Mesothelial cell of epicardium (in vitro differentiated cells): ENCODE data around the gene MAD1L1. TPM values are rescaled to one million over a fixed set of nuclear protein-coding genes. Genes with fewer than 3 reads are reported as not detected.

ENCODE experiments used
- DNase-seq, 2 experiments: peaks; one replicate each; pipeline ENCODE4 v3.0.0; 2021; ENCODE audit warnings: low spot score in 2 of 2; ENCODE audit not compliant: unreplicated experiment in 2 of 2
- H3K27ac Mint-ChIP-seq: 2 replicates; pipeline ENCODE4 v1.8.0; 2021; ENCODE audit warnings: mixed read lengths
- H3K27me3 Mint-ChIP-seq: 2 replicates; pipeline ENCODE4 v1.8.0; 2021; ENCODE audit warnings: low read depth, mixed read lengths
- H3K36me3 Mint-ChIP-seq: 2 replicates; pipeline ENCODE4 v1.8.0; 2021; ENCODE audit warnings: mixed read lengths
- H3K4me1 Mint-ChIP-seq: 2 replicates; pipeline ENCODE4 v1.8.0; 2021; ENCODE audit warnings: mixed read lengths
- H3K4me3 Mint-ChIP-seq: 2 replicates; pipeline ENCODE4 v1.8.0; 2021; ENCODE audit warnings: mild to moderate bottlenecking, moderate library complexity, mixed read lengths
- H3K9me3 Mint-ChIP-seq: 2 replicates; pipeline ENCODE4 v1.8.0; 2021; ENCODE audit warnings: mixed read lengths
- CTCF ChIP-seq: fragments of 200-600 bp; sonication (generic); IDR thresholded peaks from one replicate; pipeline ENCODE4 v1.5.0; 2021; ENCODE audit warnings: antibody characterized with exemption; ENCODE audit not compliant: unreplicated experiment
- total RNA-seq: library from RNA; stranded (reverse); gene quantifications from 3 replicates; pipeline ENCODE4 v1.2.1, GENCODE V29; 2021

The MAD1L1 gene
- total RNA-seq, 1 donor from 2014 or later, result 45.0 TPM

DNA sequence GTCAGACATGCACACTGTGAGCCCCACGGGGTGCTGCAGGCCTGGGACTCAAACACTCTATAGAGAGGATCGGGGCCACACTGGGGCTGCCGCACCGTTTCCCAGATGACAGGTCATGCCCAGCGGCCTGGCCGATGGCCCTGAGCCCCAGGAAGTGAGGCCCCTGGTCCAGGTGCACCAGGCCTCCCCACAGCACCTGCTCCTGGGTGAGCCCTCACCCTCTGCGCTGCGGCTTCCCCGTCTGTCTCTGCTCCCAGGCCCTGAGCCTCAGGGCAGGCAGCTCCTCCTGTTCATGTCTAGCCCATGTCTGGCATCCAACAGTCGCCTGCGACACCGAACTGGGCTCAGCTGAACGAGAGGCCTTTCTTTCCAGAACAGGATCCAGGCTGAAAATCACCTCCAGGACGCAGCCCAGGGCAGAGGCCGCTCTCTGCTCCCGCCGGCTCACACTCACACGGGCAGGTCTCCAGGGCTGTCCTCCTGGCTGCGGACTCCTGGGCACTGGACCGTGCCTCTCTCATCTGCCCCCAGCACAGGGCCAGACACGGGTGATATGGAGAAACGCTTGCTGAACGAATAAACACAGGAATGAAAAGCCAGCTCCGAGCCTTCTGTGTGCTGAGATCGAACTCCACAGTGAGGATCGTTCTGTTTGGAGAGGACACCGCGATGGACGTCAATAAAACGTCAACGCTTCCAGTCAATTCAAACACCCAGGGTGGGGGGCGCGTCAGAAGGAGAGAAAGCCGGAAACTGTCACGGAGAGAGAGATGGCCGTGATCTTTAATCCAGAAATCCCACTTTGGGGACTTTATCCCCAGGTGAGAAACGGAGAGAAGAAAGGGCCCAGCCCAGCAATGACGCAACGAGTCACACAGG is 360.3 kb downstream of the MAD1L1 start:
- Mint-ChIP-seq H3K36me3 (no peaks in the 10 kb centered on the region), H3K27ac (no peak overlapping the region), H3K4me3 (no peak overlapping the region), H3K27me3 (no peaks in the 10 kb centered on the region), H3K9me3 (no peaks in the 10 kb centered on the region), H3K4me1 (no peaks in the 10 kb centered on the region)
- no peak for DNase-seq
- TF ChIP-seq CTCF, result no peak

DNA sequence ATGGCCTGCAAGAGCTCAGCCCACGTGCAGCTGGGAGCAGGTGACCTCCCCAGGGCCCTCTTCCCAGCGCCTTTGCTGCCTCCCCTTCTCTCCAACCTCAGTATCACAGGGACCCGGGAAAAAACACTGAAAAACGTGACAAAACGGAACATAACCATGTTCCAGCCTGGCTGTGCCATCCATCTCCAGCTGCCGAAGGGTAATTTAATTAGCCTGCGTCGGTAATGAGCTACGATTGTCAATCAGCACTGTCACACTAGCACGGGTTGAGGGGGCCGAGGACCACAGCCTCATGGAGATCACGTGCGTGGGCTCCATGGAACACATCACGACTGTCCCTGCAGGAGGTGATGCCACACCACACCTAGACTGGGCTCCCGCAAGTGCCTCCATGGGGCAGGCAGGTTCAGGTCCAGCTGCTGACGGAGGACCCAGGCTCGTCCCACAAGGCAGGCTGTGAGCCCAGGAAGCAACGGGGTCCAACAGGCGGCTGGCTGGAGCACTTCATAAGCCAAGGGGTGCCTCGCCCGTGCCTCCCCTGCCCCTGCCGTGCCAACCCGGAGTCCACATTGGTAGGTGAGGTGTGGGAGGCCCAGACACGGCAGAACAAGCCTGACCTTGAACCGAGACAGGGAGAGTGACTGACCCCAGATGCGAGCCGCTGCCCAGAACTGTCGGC is 363.2 kb downstream of the MAD1L1 start:
- Mint-ChIP-seq H3K4me1 (no peaks in the 10 kb centered on the region), H3K27me3 (no peaks in the 10 kb centered on the region), H3K36me3 (no peaks in the 10 kb centered on the region), H3K27ac (no peak overlapping the region), H3K9me3 (no peaks in the 10 kb centered on the region), H3K4me3 (no peak overlapping the region)
- no peak for DNase-seq
- TF ChIP-seq CTCF, result no peak

DNA sequence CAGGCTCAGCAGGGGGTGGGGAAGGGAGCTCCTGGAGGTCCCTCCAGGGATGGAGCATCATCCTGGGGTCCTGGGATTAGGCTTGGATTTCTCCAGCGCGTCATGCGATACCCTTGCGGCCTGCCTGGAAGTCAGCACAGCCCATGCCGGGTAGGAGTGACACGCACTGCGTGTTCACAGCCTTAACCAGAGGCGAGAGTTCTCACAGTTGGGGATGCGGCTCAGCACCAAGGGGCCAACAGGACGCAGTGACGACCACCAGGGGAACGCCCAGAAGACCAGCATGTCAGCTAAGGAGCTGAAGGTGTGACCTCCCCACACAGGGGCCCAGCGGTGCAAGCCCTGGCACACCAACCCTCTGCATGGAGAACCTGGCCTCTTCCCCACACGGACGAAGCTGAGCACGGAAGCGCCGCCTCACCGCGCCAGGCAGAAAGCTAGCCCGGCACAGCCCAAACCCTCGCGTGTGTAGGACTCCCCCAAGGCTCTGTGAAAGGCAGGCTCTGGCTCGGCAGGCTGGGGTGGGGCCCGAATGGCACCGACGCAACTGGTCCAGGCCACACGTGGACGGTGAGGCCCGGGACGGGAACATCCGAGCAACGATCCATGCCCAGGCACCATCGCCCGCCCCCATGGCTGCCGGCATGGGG is 364.1 kb downstream of the MAD1L1 start:
- no peak overlapping the region for H3K27ac Mint-ChIP-seq
- no peaks in the 10 kb centered on the region for H3K9me3 Mint-ChIP-seq
- H3K27me3 Mint-ChIP-seq, result no peaks in the 10 kb centered on the region
- no peaks in the 10 kb centered on the region for H3K4me1 Mint-ChIP-seq
- TF ChIP-seq CTCF, result no peak
- no peak for DNase-seq
- no peaks in the 10 kb centered on the region for H3K36me3 Mint-ChIP-seq
- no peak overlapping the region for H3K4me3 Mint-ChIP-seq

- Mint-ChIP-seq H3K27me3 (no peaks in the 10 kb centered on the region), H3K4me1 (peaks cover 1% of the 10 kb centered on the region), H3K9me3 (no peaks in the 10 kb centered on the region), H3K27ac (no peak overlapping the region), H3K36me3 (no peaks in the 10 kb centered on the region), H3K4me3 (no peak overlapping the region)
- DNase-seq, result no peak
- no peak for TF ChIP-seq CTCF
These were observed 365.1 kb downstream of the MAD1L1 start for GRCh38 chr7:1867370-1868260.

DNA sequence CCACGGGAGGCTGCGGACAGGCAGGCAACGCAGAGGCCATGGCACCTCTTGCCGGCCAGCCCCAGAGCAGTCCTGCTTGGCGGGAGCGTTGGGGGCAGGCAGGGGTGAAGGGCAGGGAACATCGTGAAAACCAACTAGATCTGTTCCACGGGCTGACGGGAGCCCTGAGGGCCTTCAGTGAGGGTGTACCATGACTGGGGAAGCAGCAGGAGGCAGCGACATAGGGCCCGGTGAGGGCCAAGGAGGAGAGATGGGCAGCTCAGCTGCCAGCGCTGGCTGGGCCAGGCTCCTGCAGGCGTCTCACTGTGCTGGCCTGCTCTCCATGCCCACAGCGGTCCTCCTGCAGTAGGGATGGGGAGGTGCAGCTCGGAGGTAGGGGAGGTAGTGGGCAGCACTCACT is 366.1 kb downstream of the MAD1L1 start:
- H3K36me3 Mint-ChIP-seq, result no peaks in the 10 kb centered on the region
- TF ChIP-seq CTCF, result no peak
- H3K27me3 Mint-ChIP-seq, result no peaks in the 10 kb centered on the region
- H3K27ac Mint-ChIP-seq, result no peak overlapping the region
- H3K9me3 Mint-ChIP-seq, result no peaks in the 10 kb centered on the region
- no peak for DNase-seq
- H3K4me1 Mint-ChIP-seq, result peaks cover 3% of the 10 kb centered on the region
- H3K4me3 Mint-ChIP-seq, result no peak overlapping the region
